ENCODE data around the gene SLCO4A1.

Gene SLCO4A1

GRCh38 chr20:62606551-62607201, 35.6 kb upstream of the SLCO4A1 start:
- no peak for DNase-seq (ENCODE audit: low spot score)

GRCh38 chr20:62607366-62608217, 34.7 kb upstream of the SLCO4A1 start:
- DNase-seq (ENCODE audit: low spot score), result no peak

GRCh38 chr20:62608218-62608565, 34.1 kb upstream of the SLCO4A1 start:
- no peak for DNase-seq (ENCODE audit: low spot score)

GRCh38 chr20:62609279-62609720, 33.0 kb upstream of the SLCO4A1 start:
- no peak for DNase-seq (ENCODE audit: low spot score)

- no peak for DNase-seq (ENCODE audit: low spot score)
Measured at GRCh38 chr20:62609811-62610757, 32.2 kb upstream of the SLCO4A1 start.

GRCh38 chr20:62611012-62611411, 31.3 kb upstream of the SLCO4A1 start:
- DNase-seq (ENCODE audit: low spot score), result no peak

GRCh38 chr20:62611819-62612218, 30.5 kb upstream of the SLCO4A1 start:
- no peak for DNase-seq (ENCODE audit: low spot score)

GRCh38 chr20:62614085-62614960, 28.0 kb upstream of the SLCO4A1 start:
- no peak for DNase-seq (ENCODE audit: low spot score)

GRCh38 chr20:62614961-62615680, 27.2 kb upstream of the SLCO4A1 start:
- no peak for DNase-seq (ENCODE audit: low spot score)

GRCh38 chr20:62615750-62616251, 26.5 kb upstream of the SLCO4A1 start:
- no peak for DNase-seq (ENCODE audit: low spot score)

GRCh38 chr20:62616728-62617621, 25.3 kb upstream of the SLCO4A1 start:
- DNase-seq (ENCODE audit: low spot score), result peak; percentile 98

GRCh38 chr20:62617711-62618483, 24.4 kb upstream of the SLCO4A1 start:
- no peak for DNase-seq (ENCODE audit: low spot score)

GRCh38 chr20:62618611-62619529, 23.4 kb upstream of the SLCO4A1 start:
- no peak for DNase-seq (ENCODE audit: low spot score)

GRCh38 chr20:62620625-62621024, 21.7 kb upstream of the SLCO4A1 start:
- no peak for DNase-seq (ENCODE audit: low spot score)

- no peak for DNase-seq (ENCODE audit: low spot score)
Measured at GRCh38 chr20:62621251-62622110, 20.8 kb upstream of the SLCO4A1 start.

- DNase-seq (ENCODE audit: low spot score), result no peak
Measured at GRCh38 chr20:62622178-62622876, 20.0 kb upstream of the SLCO4A1 start.
